Measurements from ENCODE around the gene NDUFA11. TPM values are rescaled to one million over a fixed set of nuclear protein-coding genes. Genes with fewer than 3 reads are reported as not detected.

Gene NDUFA11
- total RNA-seq, 1 donor from 2014 or later, result 203 TPM

- H3K36me3 ChIP-seq (ENCODE audit: control insufficient read depth, insufficient read depth, low read length), result no peaks in the 10 kb centered on the region
- TF ChIP-seq CTCF (IDR thresholded peaks at IDR 0.05; ENCODE audit: insufficient read depth, low read length, poor library complexity, severe bottlenecking), result no peak
- DNase-seq (ENCODE audit: low read depth), result no peak
- H3K27me3 ChIP-seq (ENCODE audit: control insufficient read depth, insufficient read depth, low read length), result peaks cover 18% of the 10 kb centered on the region
- H3K4me3 ChIP-seq (ENCODE audit: low read depth, low read length), result no peak overlapping the region
These were observed 9.5 kb downstream of the NDUFA11 start for GRCh38 chr19:5893907-5894703.

- Histone ChIP-seq H3K36me3 (ENCODE audit: control insufficient read depth, insufficient read depth, low read length) (no peaks in the 10 kb centered on the region), H3K27me3 (ENCODE audit: control insufficient read depth, insufficient read depth, low read length) (peaks cover 18% of the 10 kb centered on the region), H3K4me3 (ENCODE audit: low read depth, low read length) (no peak overlapping the region)
- TF ChIP-seq CTCF (IDR thresholded peaks at IDR 0.05; ENCODE audit: insufficient read depth, low read length, poor library complexity, severe bottlenecking), result no peak
- no peak for DNase-seq (ENCODE audit: low read depth)
These were observed 10.2 kb downstream of the NDUFA11 start for GRCh38 chr19:5893296-5893903.

GRCh38 chr19:5892772-5893275 is 10.8 kb downstream of the NDUFA11 start:
- peaks cover 18% of the 10 kb centered on the region for H3K27me3 ChIP-seq (ENCODE audit: control insufficient read depth, insufficient read depth, low read length)
- TF ChIP-seq CTCF (IDR thresholded peaks at IDR 0.05; ENCODE audit: insufficient read depth, low read length, poor library complexity, severe bottlenecking), result no peak
- DNase-seq (ENCODE audit: low read depth), result no peak
- H3K4me3 ChIP-seq (ENCODE audit: low read depth, low read length), result no peak overlapping the region
- H3K36me3 ChIP-seq (ENCODE audit: control insufficient read depth, insufficient read depth, low read length), result no peaks in the 10 kb centered on the region

- Histone ChIP-seq H3K27me3 (ENCODE audit: control insufficient read depth, insufficient read depth, low read length) (peaks cover 18% of the 10 kb centered on the region), H3K36me3 (ENCODE audit: control insufficient read depth, insufficient read depth, low read length) (no peaks in the 10 kb centered on the region), H3K4me3 (ENCODE audit: low read depth, low read length) (no peak overlapping the region)
- TF ChIP-seq CTCF (IDR thresholded peaks at IDR 0.05; ENCODE audit: insufficient read depth, low read length, poor library complexity, severe bottlenecking), result peak; percentile 91
- no peak for DNase-seq (ENCODE audit: low read depth)
These were observed 11.4 kb downstream of the NDUFA11 start for GRCh38 chr19:5891938-5892771.

GRCh38 chr19:5891572-5891937 is 12.0 kb downstream of the NDUFA11 start:
- DNase-seq (ENCODE audit: low read depth), result no peak
- H3K4me3 ChIP-seq (ENCODE audit: low read depth, low read length), result no peak overlapping the region
- TF ChIP-seq CTCF (IDR thresholded peaks at IDR 0.05; ENCODE audit: insufficient read depth, low read length, poor library complexity, severe bottlenecking), result no peak
- H3K27me3 ChIP-seq (ENCODE audit: control insufficient read depth, insufficient read depth, low read length), result peaks cover 18% of the 10 kb centered on the region
- no peaks in the 10 kb centered on the region for H3K36me3 ChIP-seq (ENCODE audit: control insufficient read depth, insufficient read depth, low read length)

All from kidney epithelial cell (primary cell).